Lower leg skin (tissue), 4 donors: ENCODE results near the gene PLPP2. TPM values are rescaled to one million over a fixed set of nuclear protein-coding genes. Genes with fewer than 3 reads are reported as not detected.
A peak's percentile ranks its signal among the peaks of the same experiment; 100 is the strongest.

Source experiments
- DNase-seq, 2 donors: peaks; one replicate each; pipeline ENCODE4 v3.0.0-alpha.2; 2019; ENCODE audit warnings: low spot score in 2 of 2
- H3K4me3 ChIP-seq: fragments of 200-600 bp; sonication (generic); 2 replicates; pipeline ENCODE4 v1.5.1; 2017; ENCODE audit warnings: mild to moderate bottlenecking, low read depth; ENCODE audit not compliant: poor library complexity, severe bottlenecking
- CTCF ChIP-seq, 3 donors: fragments of 450-650 bp; IDR thresholded peaks; one replicate each; pipeline ENCODE4 v1.5.1; 2016; ENCODE audit warnings: antibody characterized with exemption in 3 of 3, mild to moderate bottlenecking in 3 of 3, moderate library complexity in 2 of 3
- POLR2A ChIP-seq, 2 donors: fragments of 450-650 bp; IDR thresholded peaks; one replicate each; pipeline ENCODE4 v1.6.1; 2016 to 2017; ENCODE audit warnings: antibody characterized with exemption in 2 of 2, mild to moderate bottlenecking in 1 of 2, moderate library complexity in 1 of 2
- WGBS, 2 donors: methylation state at CpG; one replicate each; pipeline ENCODE4 v1.1.5; 2018; 5-methylcytosine and 5-hydroxymethylcytosine counted together
- intact Hi-C: fragments of 100-400 bp; cut with DNase I; formaldehyde crosslinking; loops from one replicate; pipeline ENCODE4 v1.15.0; 2023; ENCODE audit warnings: low total_unique reads
- total RNA-seq, 4 donors: library from RNA; depleted of rRNA; stranded (reverse); fragments of >200 nt; gene quantifications; one replicate each; pipeline ENCODE4 v1.1.0, GENCODE V29; 2016

Gene PLPP2
- total RNA-seq, 4 donors from 2014 or later, result 68.2 to 134 (median 102) TPM

- no peak for TF ChIP-seq POLR2A (IDR thresholded peaks at IDR 0.05)
- TF ChIP-seq CTCF (IDR thresholded peaks at IDR 0.05), result no peak
- no peak overlapping the region for H3K4me3 ChIP-seq
- intact Hi-C loops, result no loop called here
- WGBS, 2 donors, result 70 to 88% methylated on average over 7 to 9 of the region's 10 CpGs
- DNase-seq, result peak in 1 of 2 donors; percentile 70
These were observed 9.2 kb downstream of the PLPP2 start for GRCh38 chr19:281992-282391.

- 80 to 87% methylated on average over 13 to 16 of the region's 16 CpGs for WGBS, 2 donors
- TF ChIP-seq POLR2A (IDR thresholded peaks at IDR 0.05) (no peak), CTCF (IDR thresholded peaks at IDR 0.05) (no peak)
- intact Hi-C loops, result no loop called here
- DNase-seq, result peak in 1 of 2 donors; percentile 76
- H3K4me3 ChIP-seq, result no peak overlapping the region
These were observed 9.9 kb downstream of the PLPP2 start for GRCh38 chr19:281156-281853.

- intact Hi-C loops, result no loop called here
- peak in 1 of 2 donors; percentile 81 for DNase-seq
These were observed 10.6 kb downstream of the PLPP2 start for GRCh38 chr19:280541-281009.

GRCh38 chr19:279656-280055, 11.5 kb downstream of the PLPP2 start:
- intact Hi-C loops, result no loop called here
- DNase-seq, result peak in 1 of 2 donors; percentile 80
- 83 to 87% methylated on average over 9 to 10 of the region's 10 CpGs for WGBS, 2 donors
- TF ChIP-seq CTCF (IDR thresholded peaks at IDR 0.05) (no peak), POLR2A (IDR thresholded peaks at IDR 0.05) (no peak)
- no peak overlapping the region for H3K4me3 ChIP-seq

More at GRCh38 chr19:280541-281009, 10.6 kb downstream of the PLPP2 start:
- TF ChIP-seq POLR2A (IDR thresholded peaks at IDR 0.05) (no peak), CTCF (IDR thresholded peaks at IDR 0.05) (no peak)
- WGBS, 2 donors, result 71 to 75% methylated on average over 11 to 12 of the region's 12 CpGs
- no peak overlapping the region for H3K4me3 ChIP-seq

- intact Hi-C loops, result no loop called here
- TF ChIP-seq POLR2A (IDR thresholded peaks at IDR 0.05) (no peak), CTCF (IDR thresholded peaks at IDR 0.05) (no peak)
- H3K4me3 ChIP-seq, result no peak overlapping the region
- no peak for DNase-seq
- WGBS, 2 donors, result 84 to 86% methylated on average over 8 of the region's 8 CpGs
These were observed 12.0 kb downstream of the PLPP2 start for GRCh38 chr19:279231-279630.
